C1 segment of cervical spinal cord (tissue), 14 donors: ENCODE measurements around the gene JPH2.
"Not testable (repeated sequence)": the region's sequence is repeated elsewhere in the genome, so short reads cannot be mapped to it uniquely, and the experiment has no call there.

Source experiments
- DNase-seq, 14 donors: peaks; one replicate each; lab custom pipeline; 2025; lab: John Stamatoyannopoulos, UW

Gene JPH2

DNA sequence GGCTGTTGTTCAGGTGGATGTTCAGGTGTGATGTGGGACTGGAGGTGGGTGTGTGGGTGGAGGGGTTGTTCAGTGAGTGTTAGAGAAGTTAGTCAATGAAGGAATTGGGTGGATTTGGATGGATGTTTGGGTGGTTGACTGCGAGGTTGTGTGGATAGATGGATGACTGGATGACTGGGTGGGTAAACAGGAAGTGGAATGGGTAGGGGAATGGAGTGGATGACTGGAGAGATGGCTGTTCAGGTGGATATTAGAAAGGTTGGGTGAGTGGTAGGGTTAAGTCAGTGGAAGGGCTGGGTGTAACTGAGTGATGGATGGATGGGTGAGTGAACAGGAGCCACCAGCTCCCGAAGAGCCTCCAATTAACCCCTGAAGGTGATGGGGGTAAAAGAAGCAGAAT lies 27.9 kb downstream of the JPH2 start:
- DNase-seq, result no peak

DNA sequence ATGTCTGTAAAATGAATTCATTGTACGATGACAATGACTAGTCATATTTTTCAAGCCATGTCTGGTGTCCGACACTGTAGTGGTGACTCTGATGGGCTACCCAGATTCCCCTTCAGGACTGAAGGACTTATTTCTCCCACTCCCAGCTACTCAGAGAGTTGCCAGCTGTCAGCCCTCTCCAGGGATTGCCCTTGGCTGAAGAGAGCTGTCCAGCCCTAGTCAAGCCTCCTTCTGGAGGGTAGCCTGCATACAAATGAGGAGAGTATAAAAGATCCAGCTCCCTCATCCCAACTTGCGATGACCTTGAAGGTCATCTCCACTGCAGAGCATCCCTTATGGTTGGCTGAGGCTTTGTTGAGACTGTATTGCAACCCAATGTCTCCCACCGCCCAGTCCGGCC lies 29.9 kb downstream of the JPH2 start:
- no peak for DNase-seq

- peak in 1 of 14 donors; percentile 25 for DNase-seq
These were observed 32.4 kb downstream of the JPH2 start for GRCh38 chr20:44154521-44155001.

DNA sequence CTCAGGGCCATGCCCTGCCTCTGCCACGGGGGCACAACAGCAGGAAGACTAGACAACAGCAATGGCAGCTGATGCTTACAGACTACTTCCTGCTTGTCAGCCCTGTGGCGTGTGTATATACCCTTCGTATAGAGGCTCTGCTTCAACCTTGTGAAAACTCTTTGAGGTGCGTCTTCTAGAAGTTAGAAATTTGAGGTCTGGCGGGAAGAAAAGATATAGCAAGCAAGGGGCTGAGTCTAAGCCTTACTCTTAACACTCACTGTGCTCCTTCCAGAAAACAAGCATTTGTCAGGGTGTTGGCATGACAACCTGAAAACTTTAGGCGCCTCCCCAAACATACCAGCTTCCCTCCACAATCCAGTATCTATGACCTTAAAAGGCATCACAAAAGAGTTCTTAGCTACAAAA lies 33.3 kb downstream of the JPH2 start:
- DNase-seq, result no peak

DNA sequence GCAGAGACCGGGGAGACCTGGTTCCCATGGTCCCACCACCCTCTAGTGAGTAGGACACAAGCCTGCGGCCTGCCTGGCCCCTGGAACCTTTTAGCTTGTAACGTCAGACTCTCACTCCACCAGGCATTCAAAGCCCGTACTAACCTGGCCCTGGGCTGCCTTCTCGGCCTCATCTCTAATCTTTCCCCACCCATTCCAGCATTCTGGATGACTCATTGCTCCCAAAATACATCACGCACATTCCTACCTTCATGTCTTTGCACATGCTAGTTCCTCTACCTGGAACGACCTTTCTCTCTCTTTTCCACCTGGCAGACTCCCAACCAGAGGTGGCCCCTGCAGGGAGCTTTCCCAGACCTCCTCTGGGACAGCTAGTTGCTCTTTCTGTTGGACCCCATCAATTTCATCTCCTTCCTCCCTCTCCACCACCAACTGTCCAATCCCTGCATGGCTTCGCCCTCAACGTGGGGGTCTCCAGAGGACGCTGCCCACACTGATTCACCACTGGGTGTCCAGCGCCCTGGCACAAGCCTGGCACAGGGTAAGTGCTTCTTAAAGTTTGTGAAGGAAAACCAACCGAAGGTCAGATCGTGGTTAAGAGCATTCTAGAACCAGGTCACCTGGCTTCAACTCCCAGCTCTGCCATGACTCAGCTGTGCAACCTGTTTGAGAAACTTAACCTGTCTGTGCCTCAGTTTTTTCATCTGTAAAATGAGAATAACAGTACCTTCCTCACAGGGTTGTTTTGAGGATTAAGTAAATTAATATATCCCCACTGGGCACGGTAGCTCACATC lies 35.2 kb downstream of the JPH2 start:
- DNase-seq, result no peak

DNA sequence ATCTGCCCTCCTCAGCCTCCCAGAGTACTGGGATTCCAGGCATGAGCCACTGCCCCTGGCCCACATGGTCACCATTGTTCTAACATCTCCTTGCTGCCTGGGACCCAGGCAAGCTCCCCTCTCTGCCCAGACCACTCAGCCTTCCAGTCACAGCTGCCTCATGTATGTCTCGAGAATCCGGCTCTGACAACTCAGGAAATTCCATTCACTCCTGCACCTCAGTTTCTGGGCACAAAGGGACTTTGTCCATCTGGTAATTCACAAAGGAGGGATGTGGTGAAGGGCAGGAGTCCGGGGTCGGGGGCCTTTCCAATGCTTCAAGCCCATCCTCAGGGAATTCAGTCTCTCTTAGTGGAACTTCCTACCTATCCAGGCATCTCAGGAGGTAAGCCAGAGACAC lies 40.7 kb downstream of the JPH2 start:
- DNase-seq, result no peak

DNA sequence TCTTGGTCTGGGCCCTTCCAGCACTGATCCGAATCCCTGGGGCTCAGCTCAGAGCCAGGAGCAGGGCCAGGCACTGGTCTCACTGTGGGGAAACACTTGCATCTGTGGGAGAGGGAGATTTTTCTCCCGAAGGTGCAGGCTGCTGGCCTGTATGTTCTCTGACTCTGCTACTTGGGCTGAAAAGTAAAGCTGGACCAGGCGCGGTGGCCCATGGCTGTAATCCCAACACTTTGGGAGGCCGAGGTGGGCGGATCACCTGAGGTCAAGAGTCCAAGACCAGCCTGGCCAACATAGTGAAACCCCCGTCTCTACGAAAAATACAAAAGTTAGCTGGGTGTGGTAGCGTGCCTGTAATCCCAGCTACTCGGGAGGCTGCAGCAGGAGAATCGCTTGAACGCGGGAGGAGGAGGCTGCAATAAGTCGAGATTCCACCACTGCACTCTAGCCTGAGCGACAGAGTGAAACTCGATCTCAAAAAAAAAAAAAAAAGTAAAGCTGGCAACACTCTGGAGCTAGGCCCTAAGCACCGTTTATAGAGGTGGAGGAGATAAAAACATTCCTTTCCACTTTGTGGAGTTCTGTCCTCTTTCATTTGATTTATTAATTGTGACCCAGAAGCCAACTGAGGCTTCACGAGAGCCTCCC lies 41.7 kb downstream of the JPH2 start:
- no peak for DNase-seq

DNA sequence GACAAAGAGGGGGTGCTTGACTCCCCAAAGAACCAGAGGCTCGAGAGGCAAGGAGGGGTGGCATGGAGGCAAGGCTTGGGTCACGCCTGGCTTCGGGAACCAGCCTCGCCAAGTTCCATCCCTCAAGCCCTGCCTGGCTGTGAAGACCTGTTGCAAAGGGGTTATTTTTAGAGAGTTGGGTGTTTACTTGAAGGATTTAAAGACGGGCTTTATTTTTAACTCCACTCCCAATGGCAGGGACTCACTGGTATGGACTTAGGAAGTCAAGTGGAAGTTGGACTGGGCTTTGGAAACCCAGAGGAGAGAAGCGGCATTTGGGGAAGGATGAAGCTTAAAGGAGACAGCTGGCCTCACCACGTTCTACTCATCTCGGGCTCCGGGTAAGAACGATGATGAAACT lies 43.1 kb downstream of the JPH2 start:
- no peak for DNase-seq

GRCh38 chr20:44142413-44142812 lies 44.6 kb downstream of the JPH2 start:
- no peak for DNase-seq

DNA sequence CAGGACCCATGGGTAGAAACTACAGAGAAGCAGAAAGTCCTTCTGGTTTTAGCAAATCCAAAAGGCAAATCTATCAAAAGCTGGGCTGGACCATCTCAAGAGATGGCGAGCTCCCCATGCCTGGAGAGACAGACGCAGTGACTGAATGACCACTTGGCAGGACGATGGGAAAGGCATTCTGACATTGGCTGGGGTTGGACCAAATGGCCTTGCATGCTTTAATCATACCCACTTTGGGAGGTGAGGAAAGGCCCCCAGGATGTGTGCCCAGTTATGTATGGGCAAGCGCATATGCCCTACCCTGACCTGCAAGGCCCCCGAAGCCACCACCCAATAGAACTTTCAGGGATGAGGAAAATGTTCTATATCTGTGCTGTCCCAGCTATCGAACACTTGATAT lies 45.1 kb downstream of the JPH2 start:
- no peak for DNase-seq

DNA sequence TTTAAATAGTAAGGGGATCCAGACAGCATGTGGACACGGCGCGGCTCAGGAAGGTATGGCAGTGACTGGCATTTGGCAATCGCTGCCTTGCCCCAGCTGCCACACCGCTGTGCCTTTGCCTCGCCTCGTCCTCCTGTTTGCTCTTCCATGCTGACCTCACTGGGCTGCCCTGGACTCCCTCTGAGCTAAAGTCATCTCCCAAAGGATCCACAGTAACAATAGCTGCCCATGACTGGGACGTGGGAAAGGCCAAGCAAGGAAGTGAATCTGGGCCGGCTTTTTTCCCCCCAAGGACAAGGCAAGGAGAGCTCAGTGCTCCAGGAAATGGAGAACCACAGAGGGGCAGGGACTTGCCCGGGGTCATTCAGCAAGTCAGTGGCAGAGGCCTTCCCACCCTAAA lies 48.1 kb downstream of the JPH2 start:
- DNase-seq, result no peak

DNA sequence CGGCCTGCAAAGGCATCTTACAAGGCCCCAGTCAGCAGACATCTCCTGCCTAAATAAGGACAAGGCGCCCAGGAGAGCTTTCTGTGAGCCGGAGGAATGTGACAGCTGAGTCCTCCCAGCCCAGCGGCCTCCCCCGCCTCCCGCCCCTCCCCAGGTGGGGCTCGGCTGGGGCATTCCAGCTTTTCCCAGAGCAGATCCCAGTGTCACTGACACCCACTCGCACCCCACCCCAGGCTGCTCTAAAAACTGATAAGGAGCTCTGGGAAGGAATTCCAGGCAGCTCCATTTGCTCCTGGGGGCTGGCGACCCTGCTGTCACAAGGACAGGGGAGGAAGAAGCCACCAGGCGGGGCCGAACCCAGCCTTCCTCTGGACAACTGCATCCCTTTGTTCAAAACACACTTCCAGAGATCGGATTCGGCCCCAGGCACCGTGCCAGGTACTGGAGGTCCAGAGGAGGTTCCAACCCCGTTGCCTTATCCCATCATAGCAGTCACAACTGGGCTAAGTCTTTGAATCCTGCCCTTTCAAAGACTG lies 49.7 kb downstream of the JPH2 start:
- DNase-seq, result no peak

DNA sequence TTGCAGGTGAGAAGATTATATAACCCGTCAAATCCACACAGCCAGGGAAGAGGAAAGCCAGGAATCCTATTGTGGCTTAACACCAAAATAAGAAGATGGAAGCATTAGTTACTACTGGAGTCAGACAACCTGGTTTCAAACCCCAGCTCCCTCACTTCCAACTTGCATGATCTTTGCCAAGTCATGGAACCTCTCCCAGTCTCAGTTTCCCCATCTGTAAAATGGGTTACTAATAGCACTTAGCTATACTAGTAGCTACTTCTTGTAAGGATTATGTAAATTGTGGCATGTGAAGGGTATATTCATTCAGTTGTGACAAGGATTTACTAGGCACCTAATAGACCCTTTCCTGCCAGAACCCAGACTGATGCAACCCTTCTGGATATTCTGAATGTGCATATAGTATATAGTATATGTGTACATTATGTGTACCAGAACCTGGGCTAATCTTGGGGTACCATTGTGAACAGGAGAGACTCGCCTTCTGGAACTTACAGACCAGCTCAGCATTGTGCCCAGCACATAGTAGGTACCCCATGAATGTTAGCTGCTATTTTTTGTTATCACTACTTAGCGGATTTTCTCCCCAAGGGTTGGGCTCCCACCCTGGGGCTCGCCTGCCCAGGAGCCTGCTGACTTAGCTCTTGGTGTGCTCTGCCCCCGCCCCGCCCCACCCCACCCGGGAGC lies 50.3 kb downstream of the JPH2 start:
- no peak for DNase-seq

DNA sequence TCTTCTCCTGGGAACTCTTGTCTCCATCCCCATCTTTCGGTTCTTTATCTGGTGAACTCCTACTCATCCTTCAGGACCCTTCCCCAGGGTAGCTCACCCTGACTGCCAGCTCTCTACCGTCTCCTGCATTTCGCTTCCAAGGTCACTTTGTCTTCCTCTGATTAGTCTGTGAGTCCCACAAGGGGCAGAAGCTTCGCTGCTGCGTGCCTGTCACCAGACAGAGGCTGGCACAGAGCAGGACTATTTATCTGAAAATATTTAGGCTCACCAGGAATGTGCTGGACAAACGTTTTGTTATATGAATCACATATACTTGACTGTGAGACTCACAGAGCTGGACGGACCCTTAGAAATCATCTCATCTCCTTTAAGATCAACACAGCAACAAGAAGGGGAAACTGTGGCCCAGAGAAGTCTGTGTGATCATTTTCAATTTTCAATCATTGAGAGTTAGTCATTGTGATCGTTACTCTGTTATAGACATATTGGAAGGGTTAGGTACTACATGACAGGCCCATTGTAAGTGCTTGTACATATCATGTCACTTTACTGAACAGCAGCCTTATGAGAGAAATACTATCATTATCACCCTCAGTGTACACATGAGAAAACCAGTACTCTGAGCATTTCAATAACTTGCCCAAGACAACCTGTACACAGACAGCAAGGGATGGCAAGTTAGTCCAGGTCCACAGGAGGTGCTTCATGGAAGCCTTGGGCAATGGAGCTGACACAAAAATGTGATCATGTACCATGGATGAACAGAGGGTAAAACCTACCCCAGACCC lies 51.4 kb downstream of the JPH2 start:
- DNase-seq, result no peak

GRCh38 chr20:44135012-44135412 lies 52.0 kb downstream of the JPH2 start:
- DNase-seq, result no peak

GRCh38 chr20:44133424-44133823 lies 53.6 kb downstream of the JPH2 start:
- no peak for DNase-seq

DNA sequence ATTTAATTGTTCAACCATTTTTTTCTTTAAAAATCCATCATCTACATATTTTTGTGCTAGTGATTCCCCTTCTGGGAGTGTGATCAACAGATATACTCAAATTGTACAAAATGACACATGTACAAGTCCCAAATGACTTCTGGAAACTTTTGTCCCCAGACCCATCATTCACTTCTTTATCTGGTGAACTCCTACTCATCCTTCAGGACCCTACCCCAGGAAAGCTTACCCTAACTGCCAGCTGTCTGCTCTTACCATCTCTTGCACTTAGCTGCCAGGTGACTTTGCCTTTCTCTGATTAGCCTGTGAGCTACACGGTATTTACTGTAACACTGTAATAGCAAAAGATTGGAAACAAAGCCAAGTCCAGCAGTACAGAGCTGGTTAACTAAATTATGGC lies 55.3 kb downstream of the JPH2 start:
- no peak for DNase-seq

GRCh38 chr20:44129911-44130718 lies 56.9 kb downstream of the JPH2 start:
- no peak for DNase-seq

- not testable (repeated sequence) for DNase-seq
These were observed 57.7 kb downstream of the JPH2 start for GRCh38 chr20:44129300-44129699.

DNA sequence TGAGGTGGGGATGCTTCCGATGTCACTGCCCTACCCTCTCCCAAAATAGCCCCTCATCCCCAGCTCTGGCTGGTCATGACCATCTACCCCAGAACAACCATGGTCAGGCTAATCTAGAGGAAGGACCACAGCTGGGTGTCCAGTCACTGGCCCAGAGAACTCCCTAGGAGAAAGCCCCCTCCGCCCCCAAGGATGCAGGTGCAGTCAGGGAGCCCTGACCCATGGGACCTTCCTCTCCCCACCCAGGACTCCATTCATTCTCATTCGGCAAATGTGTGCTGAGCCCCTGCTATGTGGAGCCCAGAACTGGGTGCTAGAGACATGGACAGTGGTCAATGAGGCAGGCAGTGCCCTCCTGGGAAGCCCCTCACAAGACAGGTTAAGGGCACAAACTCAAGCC lies 60.5 kb downstream of the JPH2 start:
- no peak for DNase-seq
